Retinal pigment epithelial cell (primary cell): ENCODE results near the gene AGXT2.

Experiments
- DNase-seq: peaks from one replicate; pipeline ENCODE4 v3.0.0-alpha.2; 2010; ENCODE audit warnings: low read depth
- H3K4me3 ChIP-seq: 2 replicates; pipeline ENCODE4 v1.5.1; 2011; ENCODE audit warnings: mild to moderate bottlenecking, low read length, control low read depth, moderate library complexity
- TF ChIP-seq, protein P1 (sequence below): conservative IDR thresholded peaks from 2 replicates; pipeline ENCODE4 v1.5.1; 2011; ENCODE audit warnings: low read depth, low read length, control low read depth, inconsistent platforms

The AGXT2 gene, protein sequence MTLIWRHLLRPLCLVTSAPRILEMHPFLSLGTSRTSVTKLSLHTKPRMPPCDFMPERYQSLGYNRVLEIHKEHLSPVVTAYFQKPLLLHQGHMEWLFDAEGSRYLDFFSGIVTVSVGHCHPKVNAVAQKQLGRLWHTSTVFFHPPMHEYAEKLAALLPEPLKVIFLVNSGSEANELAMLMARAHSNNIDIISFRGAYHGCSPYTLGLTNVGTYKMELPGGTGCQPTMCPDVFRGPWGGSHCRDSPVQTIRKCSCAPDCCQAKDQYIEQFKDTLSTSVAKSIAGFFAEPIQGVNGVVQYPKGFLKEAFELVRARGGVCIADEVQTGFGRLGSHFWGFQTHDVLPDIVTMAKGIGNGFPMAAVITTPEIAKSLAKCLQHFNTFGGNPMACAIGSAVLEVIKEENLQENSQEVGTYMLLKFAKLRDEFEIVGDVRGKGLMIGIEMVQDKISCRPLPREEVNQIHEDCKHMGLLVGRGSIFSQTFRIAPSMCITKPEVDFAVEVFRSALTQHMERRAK

DNA sequence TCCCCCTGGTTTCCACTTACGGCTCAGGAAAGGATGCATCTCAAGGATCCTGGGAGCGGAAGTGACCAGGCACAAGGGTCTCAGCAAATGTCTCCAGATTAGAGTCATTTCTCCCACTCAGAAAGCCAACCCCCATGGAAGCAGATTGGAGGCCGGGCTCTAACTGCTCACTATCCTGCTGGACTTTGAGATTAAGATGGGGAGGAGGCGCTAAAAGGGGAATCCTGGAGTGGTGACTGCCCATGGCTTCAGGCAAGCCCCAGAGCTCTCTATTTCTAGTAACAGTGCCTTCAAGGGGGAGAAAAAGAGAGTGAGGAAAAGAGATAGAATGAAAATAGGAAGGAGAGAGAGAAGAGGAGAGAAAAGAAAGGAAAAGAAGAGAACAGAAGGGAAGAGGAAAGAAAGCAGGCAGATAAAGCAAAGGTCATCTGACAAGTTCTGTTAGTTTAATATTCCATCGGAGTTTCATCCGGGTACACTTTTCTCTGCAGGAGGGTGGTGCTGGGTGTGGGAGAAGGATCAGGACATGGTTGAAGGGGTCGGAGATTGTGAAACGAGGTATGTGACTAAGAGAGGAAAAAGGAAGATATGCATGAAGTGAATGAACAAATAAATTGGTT, at the start of gene AGXT2:
TSS of gene AGXT2 (minus strand) at position 165 of the 620 bp plus-strand sequence. CDS start at position 108, 57 bp downstream.
- TF ChIP-seq, protein P1, sequence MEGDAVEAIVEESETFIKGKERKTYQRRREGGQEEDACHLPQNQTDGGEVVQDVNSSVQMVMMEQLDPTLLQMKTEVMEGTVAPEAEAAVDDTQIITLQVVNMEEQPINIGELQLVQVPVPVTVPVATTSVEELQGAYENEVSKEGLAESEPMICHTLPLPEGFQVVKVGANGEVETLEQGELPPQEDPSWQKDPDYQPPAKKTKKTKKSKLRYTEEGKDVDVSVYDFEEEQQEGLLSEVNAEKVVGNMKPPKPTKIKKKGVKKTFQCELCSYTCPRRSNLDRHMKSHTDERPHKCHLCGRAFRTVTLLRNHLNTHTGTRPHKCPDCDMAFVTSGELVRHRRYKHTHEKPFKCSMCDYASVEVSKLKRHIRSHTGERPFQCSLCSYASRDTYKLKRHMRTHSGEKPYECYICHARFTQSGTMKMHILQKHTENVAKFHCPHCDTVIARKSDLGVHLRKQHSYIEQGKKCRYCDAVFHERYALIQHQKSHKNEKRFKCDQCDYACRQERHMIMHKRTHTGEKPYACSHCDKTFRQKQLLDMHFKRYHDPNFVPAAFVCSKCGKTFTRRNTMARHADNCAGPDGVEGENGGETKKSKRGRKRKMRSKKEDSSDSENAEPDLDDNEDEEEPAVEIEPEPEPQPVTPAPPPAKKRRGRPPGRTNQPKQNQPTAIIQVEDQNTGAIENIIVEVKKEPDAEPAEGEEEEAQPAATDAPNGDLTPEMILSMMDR: no peak
- DNase-seq: no peak
- H3K4me3 ChIP-seq: no peak within 1 kb of the TSS

DNA sequence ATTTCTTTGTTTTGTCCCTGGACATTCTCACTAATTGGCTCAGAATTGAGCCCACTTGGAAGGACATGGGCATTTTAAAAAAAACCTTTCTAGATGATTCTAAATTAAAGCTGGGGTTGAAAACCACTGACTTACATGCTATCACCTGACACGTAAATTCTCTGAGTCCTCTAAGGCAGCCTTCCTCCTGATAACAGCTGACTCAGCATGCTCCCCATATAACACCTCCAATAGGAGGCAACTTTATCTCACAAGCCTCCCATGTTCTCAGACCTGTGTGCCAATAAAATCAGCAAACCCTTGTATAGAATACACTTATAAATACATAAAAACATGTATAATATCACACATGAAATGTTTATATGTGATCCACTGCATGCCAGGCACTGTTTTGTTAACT, 49.2 kb upstream of the AGXT2 start:
- no peak for DNase-seq
- TF ChIP-seq, protein P1: no peak
- H3K4me3 ChIP-seq: no peak overlapping the region

DNA sequence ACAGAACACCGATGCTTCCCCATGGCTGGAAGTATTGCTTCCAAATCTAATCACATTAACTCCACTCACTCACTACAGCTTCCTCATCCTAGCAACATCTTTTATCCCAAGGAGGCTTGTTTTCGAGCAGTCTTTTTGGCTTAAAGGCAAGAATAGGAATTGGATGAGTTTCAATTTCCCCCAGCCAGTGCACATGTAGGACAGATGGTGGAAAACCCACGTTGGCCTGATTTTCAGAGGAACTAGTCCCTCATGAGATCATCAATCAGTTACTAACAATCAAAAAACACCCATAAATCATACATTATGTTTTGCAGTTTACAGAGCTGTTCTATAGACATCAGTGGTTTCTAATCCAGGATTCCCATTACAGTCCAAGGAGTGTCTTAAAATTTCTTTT, 48.5 kb upstream of the AGXT2 start:
- DNase-seq: no peak
- no peak overlapping the region for H3K4me3 ChIP-seq
- TF ChIP-seq, protein P1: no peak

DNA sequence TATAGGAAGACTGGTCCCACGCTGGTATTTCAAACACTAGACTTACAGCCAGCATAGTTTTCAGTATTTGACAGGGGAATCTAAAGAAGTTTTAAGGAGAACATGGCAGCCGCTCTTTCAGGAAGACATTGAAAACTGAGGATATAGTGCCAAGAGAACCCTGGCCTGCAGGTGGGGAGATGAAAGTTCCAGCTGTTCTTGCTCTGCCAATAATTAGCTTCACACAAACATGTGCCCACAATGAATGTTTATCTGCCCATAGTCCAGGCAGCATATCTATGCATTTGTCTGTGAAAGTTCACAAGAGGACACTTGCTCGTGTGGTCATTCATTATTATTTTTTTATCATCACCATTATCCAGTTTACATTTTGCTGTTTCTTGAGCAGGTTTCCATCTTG, 47.6 kb upstream of the AGXT2 start:
- H3K4me3 ChIP-seq: no peak overlapping the region
- no peak for DNase-seq
- TF ChIP-seq, protein P1: no peak

DNA sequence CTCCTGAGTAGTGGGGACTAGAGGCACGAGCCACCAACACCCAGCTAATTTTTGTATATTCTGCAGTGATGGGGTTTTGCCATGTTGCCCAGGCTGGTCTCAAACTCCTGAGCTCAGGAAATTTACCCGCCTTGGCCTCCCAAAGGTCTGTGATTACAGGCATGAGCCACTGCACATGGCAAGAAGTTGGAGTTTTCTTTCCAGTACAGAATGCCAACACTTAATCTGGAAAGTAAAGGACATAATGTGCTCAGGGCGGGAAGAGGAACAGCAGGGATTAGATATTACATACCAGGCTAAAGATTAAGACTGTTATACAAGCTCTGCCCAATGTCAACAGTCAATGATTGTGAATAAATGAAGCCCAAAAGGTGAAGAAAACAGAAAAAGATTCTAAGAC, 47.2 kb upstream of the AGXT2 start:
- H3K4me3 ChIP-seq: no peak overlapping the region
- TF ChIP-seq, protein P1: no peak
- no peak for DNase-seq

DNA sequence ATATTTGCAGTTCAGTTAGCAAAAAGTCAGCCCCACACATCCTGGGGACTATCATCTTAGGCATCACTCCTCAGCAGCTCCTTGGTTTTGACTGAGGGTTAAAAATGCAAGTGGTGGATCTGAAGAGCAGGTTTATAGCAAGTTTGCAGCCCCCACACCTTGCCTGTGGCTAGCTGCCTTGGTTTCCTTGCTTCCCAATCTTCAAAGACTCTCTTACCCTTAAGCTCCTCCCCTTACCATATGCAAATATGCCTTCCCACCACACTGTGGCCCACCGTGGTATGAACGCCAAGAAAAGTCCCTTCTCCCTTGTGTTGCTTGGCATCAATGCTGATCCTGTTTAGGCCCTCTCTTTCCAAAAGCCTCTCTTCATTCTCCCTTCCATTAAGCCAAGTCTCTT, 45.0 kb upstream of the AGXT2 start:
- TF ChIP-seq, protein P1: no peak
- no peak overlapping the region for H3K4me3 ChIP-seq
- no peak for DNase-seq
